H9 (cell line): ENCODE measurements around the gene PDK4. TPM values are rescaled to one million over a fixed set of nuclear protein-coding genes. Genes with fewer than 3 reads are reported as not detected.

Experiments
- DNase-seq: peaks from one replicate; pipeline ENCODE4 v3.0.0-alpha.2; 2017
- H2AFZ ChIP-seq: one replicate; pipeline ENCODE4 v1.6.1; 2013; ENCODE audit warnings: mild to moderate bottlenecking, low read length, control low read depth, moderate library complexity
- H2AK5ac ChIP-seq: 2 replicates; pipeline ENCODE4 v1.6.1; 2013; ENCODE audit warnings: low read length, control low read depth, mixed read lengths; ENCODE audit not compliant: insufficient read length
- H2BK120ac ChIP-seq: one replicate; pipeline ENCODE4 v1.6.1; 2013; ENCODE audit warnings: low read depth, mild to moderate bottlenecking, low read length, control low read depth, inconsistent platforms; ENCODE audit not compliant: poor library complexity, severe bottlenecking
- H2BK12ac ChIP-seq: 2 replicates; pipeline ENCODE4 v1.6.1; 2013; ENCODE audit warnings: low read length, control low read depth, mixed read lengths, low read depth; ENCODE audit not compliant: insufficient read length
- H2BK15ac ChIP-seq: 2 replicates; pipeline ENCODE4 v1.6.1; 2013; ENCODE audit warnings: low read depth, low read length, control low read depth
- H2BK20ac ChIP-seq: one replicate; pipeline ENCODE4 v1.6.1; 2013; ENCODE audit warnings: low read depth, mild to moderate bottlenecking, low read length, control low read depth, inconsistent platforms; ENCODE audit not compliant: poor library complexity, severe bottlenecking
- H2BK5ac ChIP-seq: 2 replicates; pipeline ENCODE4 v1.6.1; 2013; ENCODE audit warnings: low read length, control low read depth, mixed read lengths; ENCODE audit not compliant: insufficient read length
- H3K14ac ChIP-seq: 2 replicates; pipeline ENCODE4 v1.6.1; 2013; ENCODE audit warnings: low read length, control low read depth; ENCODE audit not compliant: insufficient read depth
- H3K18ac ChIP-seq: 2 replicates; pipeline ENCODE4 v1.6.1; 2013; ENCODE audit warnings: low read depth, mild to moderate bottlenecking, mixed read lengths, low read length, control low read depth; ENCODE audit not compliant: insufficient read length
- H3K23ac ChIP-seq: 2 replicates; pipeline ENCODE4 v1.6.1; 2013; ENCODE audit warnings: low read length, control low read depth, mixed read lengths, low read depth; ENCODE audit not compliant: insufficient read length
- H3K23me2 ChIP-seq: 2 replicates; pipeline ENCODE4 v1.6.1; 2013; ENCODE audit warnings: low read depth, mild to moderate bottlenecking, mixed read lengths, low read length, control low read depth; ENCODE audit not compliant: insufficient read length, poor library complexity, severe bottlenecking
- H3K27ac ChIP-seq: 2 replicates; pipeline ENCODE4 v1.5.1; 2013; ENCODE audit warnings: low read length, control low read depth, mixed read lengths, low read depth; ENCODE audit not compliant: insufficient read length
- H3K27me3 ChIP-seq: 2 replicates; pipeline ENCODE4 v1.6.1; 2013; ENCODE audit warnings: low read length, control low read depth, inconsistent platforms; ENCODE audit not compliant: insufficient read depth
- H3K4ac ChIP-seq: 2 replicates; pipeline ENCODE4 v1.6.1; 2013; ENCODE audit warnings: low read depth, mild to moderate bottlenecking, control low read depth, inconsistent platforms, low read length, moderate library complexity
- H3K4me1 ChIP-seq: 2 replicates; pipeline ENCODE4 v1.6.1; 2013; ENCODE audit warnings: low read length, control low read depth, inconsistent platforms; ENCODE audit not compliant: insufficient read depth
- H3K4me2 ChIP-seq: 2 replicates; pipeline ENCODE4 v1.6.1; 2013; ENCODE audit warnings: low read length, control low read depth, mixed read lengths; ENCODE audit not compliant: insufficient read length, insufficient read depth
- H3K56ac ChIP-seq: 2 replicates; pipeline ENCODE4 v1.6.1; 2013; ENCODE audit warnings: low read depth, mild to moderate bottlenecking, mixed read lengths, low read length, control low read depth; ENCODE audit not compliant: insufficient read length
- H3K79me1 ChIP-seq: 2 replicates; pipeline ENCODE4 v1.6.1; 2013; ENCODE audit warnings: low read depth, mild to moderate bottlenecking, moderate library complexity, low read length, control low read depth, inconsistent platforms; ENCODE audit not compliant: insufficient read depth, poor library complexity, severe bottlenecking
- H3K79me2 ChIP-seq: 2 replicates; pipeline ENCODE4 v1.6.1; 2013; ENCODE audit warnings: low read length, control low read depth, inconsistent platforms; ENCODE audit not compliant: insufficient read depth
- H3K9ac ChIP-seq: 2 replicates; pipeline ENCODE4 v1.6.1; 2013; ENCODE audit warnings: low read length, control low read depth, mixed read lengths; ENCODE audit not compliant: insufficient read length; ENCODE audit errors: extremely low read depth
- H3K9me3 ChIP-seq: one replicate; pipeline ENCODE4 v1.6.1; 2013; ENCODE audit warnings: low read depth, low read length, inconsistent platforms; ENCODE audit not compliant: control insufficient read depth
- H3T11ph ChIP-seq: one replicate; pipeline ENCODE4 v1.6.1; 2013; ENCODE audit warnings: mild to moderate bottlenecking, low read length, control low read depth, inconsistent platforms
- H4K20me1 ChIP-seq: one replicate; pipeline ENCODE4 v1.6.1; 2013; ENCODE audit not compliant: control insufficient read depth, insufficient read length, insufficient read depth
- H4K5ac ChIP-seq: 2 replicates; pipeline ENCODE4 v1.6.1; 2013; ENCODE audit warnings: low read depth, mild to moderate bottlenecking, mixed read lengths, low read length, control low read depth; ENCODE audit not compliant: insufficient read length
- H4K8ac ChIP-seq: replicated peaks from 2 replicates; pipeline ENCODE4 v1.6.1; 2013; ENCODE audit warnings: low read length, control low read depth, mixed read lengths, low read depth; ENCODE audit not compliant: insufficient read length
- H4K91ac ChIP-seq: 2 replicates; pipeline ENCODE4 v1.6.1; 2013; ENCODE audit warnings: low read depth, mild to moderate bottlenecking, moderate library complexity, mixed read lengths, low read length, control low read depth; ENCODE audit not compliant: insufficient read length
- H3K27ac Mint-ChIP-seq, 3 experiments: 2 replicates in 2 of 3; 3 replicates in 1 of 3; pipeline ENCODE4 v1.8.0; 2020 to 2021; ENCODE audit warnings: mixed read lengths in 3 of 3, mild to moderate bottlenecking in 1 of 3, moderate library complexity in 1 of 3
- H3K27me3 Mint-ChIP-seq: 2 replicates; pipeline ENCODE4 v1.8.0; 2021; ENCODE audit warnings: low read depth, mild to moderate bottlenecking, moderate library complexity, mixed read lengths
- H3K36me3 Mint-ChIP-seq, 3 experiments: 2 replicates in 2 of 3; 3 replicates in 1 of 3; pipeline ENCODE4 v1.8.0; 2020 to 2021; ENCODE audit warnings: low read depth in 3 of 3, mixed read lengths in 3 of 3; ENCODE audit not compliant: insufficient read depth in 1 of 3
- H3K4me1 Mint-ChIP-seq, 2 experiments: 2 replicates each; pipeline ENCODE4 v1.8.0; 2020; ENCODE audit warnings: mixed read lengths in 2 of 2
- H3K4me3 Mint-ChIP-seq, 2 experiments: 2 replicates in 1 of 2; 3 replicates in 1 of 2; pipeline ENCODE4 v1.8.0; 2020 to 2021; ENCODE audit warnings: mild to moderate bottlenecking in 2 of 2, mixed read lengths in 2 of 2, moderate library complexity in 1 of 2
- H3K9me3 Mint-ChIP-seq, 2 experiments: 2 replicates in 1 of 2; 3 replicates in 1 of 2; pipeline ENCODE4 v1.8.0; 2020; ENCODE audit warnings: mild to moderate bottlenecking in 2 of 2, mixed read lengths in 2 of 2, moderate library complexity in 1 of 2
- CTCF ChIP-seq: fragments of 200-600 bp; sonication (generic); conservative IDR thresholded peaks from 3 replicates; pipeline ENCODE4 v1.8.0; 2021; ENCODE audit warnings: antibody characterized with exemption, mild to moderate bottlenecking
- WGBS: extraction: QIAGEN DNeasy Blood & Tissue Kit; methylation state at CpG from one replicate; pipeline ENCODE4 v1.1.7; 2013; ENCODE audit warnings: missing lambda C conversion rate, low lambda C conversion rate, mixed read lengths; ENCODE audit not compliant: insufficient read length; ENCODE audit errors: extremely low coverage; 5-methylcytosine and 5-hydroxymethylcytosine counted together
- total RNA-seq: library from RNA; stranded (reverse); gene quantifications from 2 replicates; pipeline ENCODE4 v1.2.1, GENCODE V29; 2021

The PDK4 gene
- total RNA-seq, 1 experiment from 2014 or later = not detected

- no peak overlapping the region for H4K91ac ChIP-seq
- no peaks in the 10 kb centered on the region for H3K9me3 ChIP-seq
- no peaks in the 10 kb centered on the region for H3K23me2 ChIP-seq
- WGBS = no CpG with 5 or more reads among the region's 6 CpGs
- no peak overlapping the region for H2BK15ac ChIP-seq
- H2BK12ac ChIP-seq = no peak overlapping the region
- H2BK5ac ChIP-seq = no peak overlapping the region
- no peaks in the 10 kb centered on the region for H3K79me1 ChIP-seq
- H3K9ac ChIP-seq = no peak overlapping the region
- H3K23ac ChIP-seq = no peak overlapping the region
- H2AK5ac ChIP-seq = no peak overlapping the region
- no peaks in the 10 kb centered on the region for H3K36me3 Mint-ChIP-seq
- peaks cover 0 to 2% of the 10 kb centered on the region in 2 experiments; a peak in 1 of 4 replicates for H3K4me1 Mint-ChIP-seq
- no peaks in the 10 kb centered on the region for H3K27me3 Mint-ChIP-seq
- no peak overlapping the region for H3K4me2 ChIP-seq
- H4K8ac ChIP-seq = no peak overlapping the region
- H3K14ac ChIP-seq = no peak overlapping the region
- H3K27me3 ChIP-seq = no peaks in the 10 kb centered on the region
- no peaks in the 10 kb centered on the region for H3K9me3 Mint-ChIP-seq
- no peak overlapping the region for H3T11ph ChIP-seq
- no peak overlapping the region for H3K4ac ChIP-seq
- no peak for DNase-seq
- no peaks in the 10 kb centered on the region for H3K4me1 ChIP-seq
- no peak overlapping the region for H3K4me3 Mint-ChIP-seq
- no peak overlapping the region for H3K27ac ChIP-seq
- H2BK20ac ChIP-seq = no peak overlapping the region
- no peaks in the 10 kb centered on the region for H4K20me1 ChIP-seq
- no peak for TF ChIP-seq CTCF
- no peak overlapping the region for H3K56ac ChIP-seq
- no peak overlapping the region for H2AFZ ChIP-seq
- no peak overlapping the region for H4K5ac ChIP-seq
- H2BK120ac ChIP-seq = no peak overlapping the region
- no peak overlapping the region for H3K18ac ChIP-seq
- no peaks in the 10 kb centered on the region for H3K79me2 ChIP-seq
- no peak overlapping the region for H3K27ac Mint-ChIP-seq
Measured at GRCh38 chr7:95630702-95631458, 34.6 kb upstream of the PDK4 start.
